ENCODE measurements around the gene SERPIND1. TPM values are rescaled to one million over a fixed set of nuclear protein-coding genes. Genes with fewer than 3 reads are reported as not detected.

Gene SERPIND1
- total and polyA plus RNA-seq, 2 of the 8 experiments (the other 6 are each of a cell fraction or from before 2014, with no cell fraction given) = not detected

- WGBS, 2 experiments (ENCODE audit: extremely low coverage in 1 of 2, insufficient coverage in 1 of 2, insufficient read length in 1 of 2, insufficient replicate concordance in 2 of 2, low coverage in 1 of 2, low lambda C conversion rate in 2 of 2, missing lambda C conversion rate in 1 of 2) = 97% methylated on average over 4 of the region's 4 CpGs; no CpG with 5 or more reads in 1 of the 2 experiments
- Histone ChIP-seq H3K79me2 (ENCODE audit: control insufficient read depth in 1 of 2, insufficient read depth in 2 of 2, low read length in 2 of 2) (no peaks in the 10 kb centered on the region), H4K5ac (ENCODE audit: insufficient read length, low read depth, low read length) (no peak overlapping the region), H2BK12ac (ENCODE audit: low read depth, low read length) (no peak overlapping the region), H3K27me3 (replicated peaks in 1 of 4; ENCODE audit: control insufficient read depth in 3 of 4, extremely low read depth in 1 of 4, insufficient read depth in 3 of 4, low read length in 3 of 4) (no peaks in the 10 kb centered on the region), H3K9me3 (ENCODE audit: insufficient read depth in 2 of 2, low read depth in 1 of 2, low read length in 1 of 2) (no peaks in the 10 kb centered on the region), H2BK15ac (ENCODE audit: low read length) (no peak overlapping the region), H3K14ac (ENCODE audit: insufficient read length) (no peak overlapping the region), H3K9ac (replicated peaks in 1 of 4; ENCODE audit: extremely low read depth in 1 of 4, low read depth in 3 of 4, low read length in 3 of 4) (no peak overlapping the region), H3K27ac (ENCODE audit: low read depth, low read length) (no peak overlapping the region), H2AFZ (ENCODE audit: low read length) (no peak overlapping the region), H3K4me2 (ENCODE audit: insufficient read depth in 1 of 2, low read depth in 2 of 2, low read length in 2 of 2) (no peak overlapping the region), H3K56ac (replicated peaks; ENCODE audit: insufficient read length, low read depth, low read length) (no peak overlapping the region), H2BK20ac (ENCODE audit: low read length) (no peak overlapping the region), H3K4me3 (ENCODE audit: extremely low read depth in 1 of 4, insufficient read depth in 2 of 4, low read depth in 3 of 4, low read length in 4 of 4) (no peak overlapping the region), H4K8ac (ENCODE audit: extremely low read depth, insufficient read depth, low read length) (no peak overlapping the region), H3K79me1 (ENCODE audit: low read depth, low read length) (no peaks in the 10 kb centered on the region), H3K4me1 (replicated peaks in 1 of 4; ENCODE audit: control insufficient read depth in 3 of 4, insufficient read depth in 4 of 4, low read length in 3 of 4) (no peaks in the 10 kb centered on the region), H3K23me2 (ENCODE audit: low read depth, low read length) (no peaks in the 10 kb centered on the region), H3K36me3 (ENCODE audit: control insufficient read depth in 2 of 4, insufficient read depth in 4 of 4, low read length in 3 of 4) (peaks cover 0 to 13% (median 5%) of the 10 kb centered on the region in 4 experiments; a peak in 2 of 8 replicates), H3K18ac (ENCODE audit: extremely low read depth, low read length) (no peak overlapping the region), H4K20me1 (replicated peaks in 1 of 2; ENCODE audit: control insufficient read depth in 1 of 2, insufficient read depth in 2 of 2, low read length in 2 of 2) (peaks cover 0 to 4% of the 10 kb centered on the region in 2 experiments), H4K91ac (replicated peaks; ENCODE audit: insufficient read length, low read length) (no peak overlapping the region), H2BK5ac (ENCODE audit: low read depth, low read length) (no peak overlapping the region), H2BK120ac (replicated peaks; ENCODE audit: low read depth, low read length) (no peak overlapping the region), H3K23ac (ENCODE audit: insufficient read length) (no peak overlapping the region), H2AK5ac (ENCODE audit: low read depth, low read length) (no peak overlapping the region), H3K4ac (replicated peaks; ENCODE audit: insufficient read length, low read depth, low read length) (no peak overlapping the region)
- TF ChIP-seq CHD2 (IDR thresholded peaks at IDR 0.05; ENCODE audit: low read length) (no peak), TBP (IDR thresholded peaks at IDR 0.05; ENCODE audit: low read depth, low read length) (no peak), KDM5A (IDR thresholded peaks at IDR 0.05; ENCODE audit: low read length) (no peak), TAF1 (IDR thresholded peaks at IDR 0.05; ENCODE audit: low read depth, low read length) (no peak), CHD1 (IDR thresholded peaks at IDR 0.05; ENCODE audit: low read depth, low read length) (no peak), USF2 (IDR thresholded peaks at IDR 0.05; ENCODE audit: low read length) (no peak)
- DNase-seq (ENCODE audit: low read depth in 1 of 2, low spot score in 2 of 2) (no peak), FAIRE-seq (no peak)
- ChIA-PET CTCF (ENCODE audit: partially characterized antibody) (no interaction called here), POLR2A (ENCODE audit: partially characterized antibody) (no interaction called here)
Observed at GRCh38 chr22:20807315-20807752, 33.4 kb downstream of the SERPIND1 start.

Data from H1 (cell line).